HCT116 (cell line): ENCODE data around the gene UTRN. TPM values are rescaled to one million over a fixed set of nuclear protein-coding genes. Genes with fewer than 3 reads are reported as not detected.
A peak's percentile ranks its signal among the peaks of the same experiment; 100 is the strongest.

ENCODE experiments used
- ATAC-seq: fragments of 200-7000 bp; cut with Tn5 transposase; 2 replicates; pipeline ENCODE4 v1.9.1; 2020; ENCODE audit warnings: mild to moderate bottlenecking, moderate library complexity
- Bru-seq: library from RNA; stranded (reverse); fragments of 400-500 nt; gene quantifications from one replicate; lab custom pipeline; 2021; lab: Mats Ljungman, UMichigan
- BruChase-seq, 2 experiments: library from RNA; stranded (reverse); fragments of 400-500 nt; gene quantifications; one replicate each; lab custom pipeline; 2021; lab: Mats Ljungman, UMichigan
- BruUV-seq: library from RNA; stranded (reverse); fragments of 400-500 nt; replicated peaks from 2 replicates; lab custom pipeline; 2021; lab: Mats Ljungman, UMichigan
- CTCF ChIA-PET: fragments of 300-600 bp; sonication (Branson Sonifier 250); formaldehyde crosslinking; loops from one replicate; lab custom pipeline; 2021; ENCODE audit warnings: antibody characterized with exemption; lab: Charles Lee
- POLR2A ChIA-PET: fragments of 300-600, 350-600 bp; sonication (Branson Sonifier 250); formaldehyde crosslinking; loops from one replicate; lab custom pipeline; 2021; ENCODE audit warnings: antibody characterized with exemption; lab: Charles Lee
- RAD21 ChIA-PET, 2 experiments: fragments of 300-600 bp; sonication (Branson Sonifier 250); formaldehyde crosslinking; loops; one replicate each; lab custom pipeline; 2023; ENCODE audit warnings: low total read pairs in 2 of 2; ENCODE audit not compliant: uncharacterized antibody in 2 of 2, unreplicated experiment in 2 of 2, low non-redundant PET in 1 of 2; lab: Charles Lee
- DNase-seq: peaks from one replicate; pipeline ENCODE4 v3.0.0-alpha.2; 2010; ENCODE audit warnings: low read depth, low spot score
- H2AFZ ChIP-seq: fragments of 200-600 bp; shearing (Covaris generic), sonication (generic); 2 replicates; pipeline ENCODE4 v1.6.1; 2017; ENCODE audit warnings: low read depth, mixed run types, mixed read lengths, antibody characterized with exemption, low read length; ENCODE audit not compliant: poor library complexity, severe bottlenecking
- H3K27ac ChIP-seq: 2 replicates; pipeline ENCODE4 v1.5.1; 2012; ENCODE audit warnings: low read depth, low read length
- H3K27me3 ChIP-seq: fragments of 200-600 bp; sonication (generic); 2 replicates; pipeline ENCODE4 v1.6.1; 2016; ENCODE audit warnings: mixed run types, low read length, mixed read lengths; ENCODE audit not compliant: insufficient read depth
- H3K36me3 ChIP-seq, 2 experiments: fragments of 200-500 bp in 1 of 2; fragments of 200-600 bp in 1 of 2; sonication (Bioruptor generic) in 1 of 2; sonication (generic) in 1 of 2; 2 replicates each; pipeline versions ENCODE4 v1.5.1 to v1.6.1; 2014 to 2016; ENCODE audit warnings: low read length in 2 of 2, inconsistent platforms in 1 of 2, mixed read lengths in 1 of 2, mixed run types in 1 of 2; ENCODE audit not compliant: insufficient read depth in 2 of 2, control insufficient read depth in 1 of 2
- H3K4me1 ChIP-seq, 2 experiments: fragments of 200-600 bp in 1 of 2; sonication (generic) in 1 of 2; 2 replicates each; pipeline versions ENCODE4 v1.5.1 to v1.6.1; 2012 to 2017; ENCODE audit warnings: low read length in 2 of 2, inconsistent platforms in 1 of 2, mild to moderate bottlenecking in 1 of 2, mixed read lengths in 1 of 2, mixed run types in 1 of 2, moderate library complexity in 1 of 2; ENCODE audit not compliant: insufficient read depth in 2 of 2, control insufficient read depth in 1 of 2
- H3K4me2 ChIP-seq: fragments of 200-600 bp; sonication (generic); 2 replicates; pipeline ENCODE4 v1.6.1; 2017; ENCODE audit warnings: mixed run types, low read length, mixed read lengths
- H3K4me3 ChIP-seq, 2 experiments: fragments of 200-600 bp in 1 of 2; sonication (generic) in 1 of 2; replicated peaks in 1 of 2; 2 replicates each; pipeline ENCODE4 v1.5.1; 2011 to 2016; ENCODE audit warnings: low read length in 2 of 2, control low read depth in 1 of 2, low read depth in 1 of 2, mild to moderate bottlenecking in 1 of 2, mixed read lengths in 1 of 2, mixed run types in 1 of 2
- H3K79me2 ChIP-seq: fragments of 200-600 bp; sonication (generic); 2 replicates; pipeline ENCODE4 v1.6.1; 2017; ENCODE audit warnings: mild to moderate bottlenecking, mixed run types, low read length, moderate library complexity, mixed read lengths; ENCODE audit not compliant: insufficient read depth
- H3K9ac ChIP-seq: fragments of 200-600 bp; sonication (generic); 2 replicates; pipeline ENCODE4 v1.6.1; 2016; ENCODE audit warnings: low read length, mixed read lengths
- H3K9me2 ChIP-seq: fragments of 200-600 bp; sonication (generic), shearing (Covaris generic); 2 replicates; pipeline ENCODE4 v1.6.1; 2017; ENCODE audit warnings: mixed run types, mild to moderate bottlenecking, moderate library complexity; ENCODE audit not compliant: insufficient read depth
- H3K9me3 ChIP-seq, 2 experiments: fragments of 200-500 bp in 1 of 2; fragments of 200-600 bp in 1 of 2; sonication (Bioruptor generic) in 1 of 2; sonication (generic) in 1 of 2; 2 replicates each; pipeline ENCODE4 v1.6.1; 2014 to 2017; ENCODE audit warnings: low read length in 2 of 2, mixed read lengths in 2 of 2, inconsistent platforms in 1 of 2, low read depth in 1 of 2, mild to moderate bottlenecking in 1 of 2, mixed run types in 1 of 2, moderate library complexity in 1 of 2; ENCODE audit not compliant: control insufficient read depth in 1 of 2, insufficient read depth in 1 of 2
- H4K20me1 ChIP-seq: fragments of 200-600 bp; sonication (generic), shearing (Covaris generic); 2 replicates; pipeline ENCODE4 v1.6.1; 2017; ENCODE audit warnings: mixed run types, mild to moderate bottlenecking, moderate library complexity; ENCODE audit not compliant: insufficient read depth
- CEBPB ChIP-seq: IDR thresholded peaks from 2 replicates; pipeline ENCODE4 v1.6.1; 2012; ENCODE audit warnings: low read depth
- EGR1 ChIP-seq: IDR thresholded peaks from 2 replicates; pipeline ENCODE4 v1.6.1; 2012; ENCODE audit warnings: low read depth
- MAX ChIP-seq: IDR thresholded peaks from 2 replicates; pipeline ENCODE4 v1.6.1; 2012
- POLR2AphosphoS5 ChIP-seq: IDR thresholded peaks from 2 replicates; pipeline ENCODE4 v1.6.1; 2011; ENCODE audit warnings: mild to moderate bottlenecking, low read depth, low read length, moderate library complexity
- RAD21 ChIP-seq: IDR thresholded peaks from 2 replicates; pipeline ENCODE4 v1.6.1; 2012; ENCODE audit warnings: low read depth, mild to moderate bottlenecking
- SIN3A ChIP-seq: IDR thresholded peaks from 2 replicates; pipeline ENCODE4 v1.6.1; 2012; ENCODE audit warnings: low read depth
- TCF7L2 ChIP-seq: IDR thresholded peaks from 2 replicates; pipeline ENCODE4 v1.7.0; 2011; ENCODE audit warnings: borderline replicate concordance, inconsistent platforms; ENCODE audit not compliant: insufficient read depth, insufficient read length; ENCODE audit errors: extremely low read depth
- YY1 ChIP-seq: IDR thresholded peaks from 2 replicates; pipeline ENCODE4 v1.6.1; 2011; ENCODE audit warnings: low read length, low read depth, moderate library complexity, mild to moderate bottlenecking; ENCODE audit not compliant: insufficient replicate concordance; ENCODE audit errors: extremely low read depth
- ZFX ChIP-seq: fragments of 450-650 bp; IDR thresholded peaks from 2 replicates; pipeline ENCODE4 v1.6.1; 2017
- intact Hi-C: fragments of 100-400 bp; cut with micrococcal nuclease; formaldehyde crosslinking; loops from 2 replicates; pipeline ENCODE4 v1.10.0; 2022
- long read RNA-seq: library from polyadenylated mRNA; unstranded; transcript quantifications from one replicate; pipeline ENCODE4 v2.0.0, GENCODE V29; 2021; ENCODE audit not compliant: unreplicated experiment
- polyA plus RNA-seq: library from polyadenylated mRNA; unstranded; fragments of >200 nt; gene quantifications from 2 replicates; pipeline ENCODE4 v1.2.1, GENCODE V29; 2012; ENCODE audit warnings: missing spikeins
- total RNA-seq: library from RNA; stranded (reverse); gene quantifications from one replicate; pipeline ENCODE4 v1.2.1, GENCODE V29; 2021; ENCODE audit not compliant: unreplicated experiment

UTRN gene
- total RNA-seq (28.4 TPM), Bru-seq, nascent RNA (percentile 54 among the genes with signal in this experiment), BruChase-seq, experiment 1, labeled RNA remaining after a 6-hour chase (percentile 49 among the genes with signal in this experiment), BruChase-seq, experiment 2, labeled RNA remaining after a 2-hour chase (percentile 47 among the genes with signal in this experiment)
- 7.7 and 11.4 TPM in 2 replicates for polyA plus RNA-seq
- long read RNA-seq, partial matches to known transcripts = 6 of 15 reads
- long read RNA-seq, other reads (novel, unspliced or antisense) = 9 of 15 reads

GRCh38 chr6:144284783-144285547 is at the start of gene UTRN:
TSS of gene UTRN (plus strand) at chr6:144285335. CDS start at chr6:144291829, 6,494 bp downstream.
- Histone ChIP-seq H4K20me1 (no peaks in the 10 kb centered on the region), H3K4me3 (peak within 1 kb of the TSS; percentile 79 to 89), H2AFZ (peak within 1 kb of the TSS; percentile 92), H3K4me2 (peak within 1 kb of the TSS; percentile 99), H3K9me3 (no peaks in the 10 kb centered on the region), H3K4me1 (peaks cover 14 to 16% of the 10 kb centered on the region in 2 experiments), H3K79me2 (no peaks in the 10 kb centered on the region), H3K27ac (peak within 1 kb of the TSS; percentile 65), H3K36me3 (no peaks in the 10 kb centered on the region), H3K9me2 (no peaks in the 10 kb centered on the region), H3K9ac (peak within 1 kb of the TSS; percentile 72), H3K27me3 (no peaks in the 10 kb centered on the region)
- ChIA-PET RAD21 (no interaction called here), POLR2A (no interaction called here), CTCF (no interaction called here)
- TF ChIP-seq CEBPB (no peak), YY1 (peak; percentile 28), ZFX (peak; percentile 47), EGR1 (peak; percentile 55; the same call in 1 of the 2 replicates), TCF7L2 (peak; percentile 55), POLR2AphosphoS5 (peak; percentile 46), SIN3A (peak; percentile 56), RAD21 (no peak; the same call in 1 of the 2 replicates), MAX (peak; percentile 74)
- no peak for DNase-seq
- ATAC-seq = peak; percentile 76
- no TSS peak for BruUV-seq
- intact Hi-C loops = no loop called here
